ENCODE data around the gene TTLL11. TPM values are rescaled to one million over a fixed set of nuclear protein-coding genes. Genes with fewer than 3 reads are reported as not detected.
"Not testable (repeated sequence)": the region's sequence is repeated elsewhere in the genome, so short reads cannot be mapped to it uniquely, and the experiment has no call there.

The TTLL11 gene
- polyA plus RNA-seq, 1 of the 3 experiments (the other 2 are of a cell fraction): 6.8 TPM

DNA sequence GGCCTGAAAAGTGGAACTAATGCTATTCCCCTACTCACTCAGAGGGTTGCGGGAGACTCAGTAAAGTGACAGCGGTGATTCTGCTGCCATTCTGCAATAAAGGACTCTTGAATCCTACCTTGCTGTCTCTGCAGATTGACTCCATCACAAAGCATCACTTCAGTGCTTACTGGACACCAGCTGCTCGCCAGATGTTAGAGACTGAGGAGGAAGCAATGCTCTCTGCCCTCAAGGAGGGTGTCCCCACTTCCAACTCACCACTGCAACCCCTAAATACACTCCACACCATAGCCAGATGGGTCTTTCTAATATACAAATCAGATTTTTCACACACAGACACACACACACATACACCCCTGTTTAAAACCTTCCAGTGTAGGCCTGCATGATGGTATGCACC, 21.4 kb downstream of the TTLL11 start:
- Histone ChIP-seq H3K27ac (ENCODE audit: low read depth in 2 of 2, low read length in 1 of 2) (no peak overlapping the region), H4K20me1 (ENCODE audit: insufficient read depth) (no peaks in the 10 kb centered on the region), H3K4me3 (ENCODE audit: low read depth in 2 of 2, low read length in 1 of 2) (no peak overlapping the region), H2AFZ (ENCODE audit: low read depth) (no peak overlapping the region), H3K4me2 (no peak overlapping the region), H3K79me2 (ENCODE audit: insufficient read depth) (no peaks in the 10 kb centered on the region), H3K36me3 (replicated peaks in 1 of 2; ENCODE audit: control insufficient read depth in 1 of 2, insufficient read depth in 2 of 2, low read length in 1 of 2) (peaks cover 0 to 3% of the 10 kb centered on the region in 2 experiments), H3K27me3 (ENCODE audit: insufficient read depth) (no peaks in the 10 kb centered on the region), H3F3A (replicated peaks; ENCODE audit: insufficient read depth) (no peaks in the 10 kb centered on the region), H3K9me3 (peaks cover 4% of the 10 kb centered on the region; the same call in 1 of the 2 replicates), H3K9ac (no peak overlapping the region), H3K9me2 (no peaks in the 10 kb centered on the region), H3K4me1 (ENCODE audit: control insufficient read depth in 1 of 2, insufficient read depth in 2 of 2, low read depth in 1 of 2, low read length in 1 of 2) (no peaks in the 10 kb centered on the region; a peak in 1 of 4 replicates)
- ChIA-PET POLR2A (interaction anchor here (0.6 kb wide), 1 partner anchor 280 kb away, joined by 7 read pairs; no protein-coding TSS in a partner anchor), CTCF (interaction anchor here (1.5 to 2.3 kb wide), 2 partner anchors 27 to 44 kb away, joined by 3 to 8 read pairs; no protein-coding TSS in a partner anchor)
- peak; percentile 27 for DNase-seq
- WGBS (ENCODE audit: low lambda C conversion rate): 100% methylated on average over 2 of the region's 3 CpGs
- TF ChIP-seq MEF2A (IDR thresholded peaks at IDR 0.05; ENCODE audit: borderline replicate concordance, low read depth) (no peak), GATA2 (CRISPR knock-in tag; IDR thresholded peaks at IDR 0.05) (no peak), TEAD4 (IDR thresholded peaks at IDR 0.05; ENCODE audit: borderline replicate concordance, insufficient read depth) (no peak), JUND (IDR thresholded peaks at IDR 0.05) (no peak), SIN3A (IDR thresholded peaks at IDR 0.05; ENCODE audit: borderline replicate concordance, low read depth, low read length) (no peak)

DNA sequence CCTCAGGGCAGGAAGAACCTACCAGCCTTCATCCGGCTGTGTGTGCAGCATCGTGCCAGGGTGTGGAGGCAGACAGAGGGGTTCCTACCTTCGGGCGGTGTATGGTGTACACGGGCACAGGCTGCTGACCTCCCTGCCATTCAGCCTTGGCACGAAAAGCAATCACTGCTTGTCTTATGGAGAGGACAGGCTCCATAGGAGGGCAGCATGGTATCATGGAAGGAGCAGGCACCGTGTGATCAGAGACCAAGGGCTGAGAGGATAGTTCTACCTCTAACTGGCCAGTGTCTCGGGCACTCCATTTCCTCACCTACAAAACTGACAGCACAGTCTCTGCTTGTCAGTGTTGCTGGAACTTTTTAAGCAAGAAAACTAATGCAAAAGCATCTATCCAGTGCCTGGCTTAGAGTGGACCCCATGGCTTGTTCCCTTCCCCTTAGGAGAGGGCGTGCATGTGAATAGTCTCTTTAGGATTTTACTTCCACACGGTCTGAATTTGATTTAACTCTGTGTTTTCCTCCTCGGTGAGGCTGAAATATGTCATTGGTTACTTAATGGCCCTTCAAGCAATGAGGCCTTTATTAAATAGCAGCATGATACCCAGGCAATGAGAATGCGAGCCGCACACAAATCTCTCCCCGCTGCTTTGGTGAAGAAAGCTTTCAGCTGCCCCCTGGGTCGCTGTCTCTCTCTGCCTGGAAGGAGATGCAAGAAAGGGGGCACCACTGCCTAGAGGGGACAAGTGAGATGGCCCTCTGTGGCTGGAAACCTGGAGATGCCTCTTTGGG, 22.2 kb downstream of the TTLL11 start:
- no peak for DNase-seq

DNA sequence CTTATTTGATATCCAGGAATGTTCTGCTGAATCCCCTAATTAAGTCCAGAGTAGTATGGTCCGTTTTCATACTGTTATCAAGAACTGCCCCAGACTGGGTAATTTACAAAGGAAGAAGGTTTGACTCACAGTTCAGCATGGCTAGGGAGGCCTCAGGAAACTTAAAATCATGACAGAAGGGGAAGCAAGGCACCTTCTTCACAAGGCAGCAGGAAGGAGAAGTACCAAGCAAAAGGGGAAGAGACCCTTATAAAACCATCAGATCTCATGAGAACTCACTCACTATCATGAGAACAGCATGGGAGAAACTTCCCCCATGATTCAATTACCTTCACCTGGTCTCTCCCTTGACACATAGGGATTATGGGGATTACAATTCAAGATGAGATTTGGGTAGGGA, 26.4 kb downstream of the TTLL11 start:
- H3K9me3 ChIP-seq; H3K4me2 ChIP-seq; H3K4me1 ChIP-seq (ENCODE audit: control insufficient read depth in 1 of 2, insufficient read depth in 2 of 2, low read depth in 1 of 2, low read length in 1 of 2); H3K27me3 ChIP-seq (ENCODE audit: insufficient read depth); H3K9me2 ChIP-seq; H3K79me2 ChIP-seq (ENCODE audit: insufficient read depth); H4K20me1 ChIP-seq (ENCODE audit: insufficient read depth); H2AFZ ChIP-seq (ENCODE audit: low read depth); H3F3A ChIP-seq (replicated peaks; ENCODE audit: insufficient read depth); H3K27ac ChIP-seq (ENCODE audit: low read depth in 2 of 2, low read length in 1 of 2); H3K9ac ChIP-seq; H3K4me3 ChIP-seq (ENCODE audit: low read depth in 2 of 2, low read length in 1 of 2); H3K36me3 ChIP-seq (replicated peaks in 1 of 2; ENCODE audit: control insufficient read depth in 1 of 2, insufficient read depth in 2 of 2, low read length in 1 of 2); POLR2A ChIA-PET; DNase-seq: not testable (repeated sequence)
- WGBS (ENCODE audit: low lambda C conversion rate): 72% methylated on average over 1 of the region's 1 CpG
- CTCF ChIA-PET: interaction anchor here (1.0 to 1.1 kb wide), 2 partner anchors 12 to 445 kb away, joined by 3 read pairs; no protein-coding TSS in a partner anchor

More for the DNA sequence above, 22.2 kb downstream of the TTLL11 start:
- no peaks in the 10 kb centered on the region for H3K9me2 ChIP-seq
- H3K4me2 ChIP-seq: no peak overlapping the region
- ChIA-PET POLR2A (interaction anchor here (0.6 kb wide), 1 partner anchor 281 kb away, joined by 7 read pairs; no protein-coding TSS in a partner anchor), CTCF (interaction anchor here (1.5 to 2.3 kb wide), 2 partner anchors 28 to 43 kb away, joined by 3 to 8 read pairs; no protein-coding TSS in a partner anchor)
- WGBS (ENCODE audit: low lambda C conversion rate): 86% methylated on average over 12 of the region's 15 CpGs
- H4K20me1 ChIP-seq (ENCODE audit: insufficient read depth): no peaks in the 10 kb centered on the region
- H3K9me3 ChIP-seq: no peaks in the 10 kb centered on the region
- TF ChIP-seq NFIC (IDR thresholded peaks at IDR 0.05; ENCODE audit: borderline replicate concordance): no peak
- TF ChIP-seq RAD21 (IDR thresholded peaks at IDR 0.05; ENCODE audit: low read length): peak; percentile 9; the same call in 1 of the 2 replicates
- H3K27me3 ChIP-seq (ENCODE audit: insufficient read depth): no peaks in the 10 kb centered on the region
- no peak overlapping the region for H3K4me3 ChIP-seq (ENCODE audit: low read depth in 2 of 2, low read length in 1 of 2)
- H2AFZ ChIP-seq (ENCODE audit: low read depth): no peak overlapping the region
- H3K4me1 ChIP-seq (ENCODE audit: control insufficient read depth in 1 of 2, insufficient read depth in 2 of 2, low read depth in 1 of 2, low read length in 1 of 2): no peaks in the 10 kb centered on the region; a peak in 1 of 4 replicates
- no peak overlapping the region for H3K9ac ChIP-seq
- H3F3A ChIP-seq (replicated peaks; ENCODE audit: insufficient read depth): no peaks in the 10 kb centered on the region
- H3K79me2 ChIP-seq (ENCODE audit: insufficient read depth): no peaks in the 10 kb centered on the region
- no peaks in the 10 kb centered on the region for H3K36me3 ChIP-seq (replicated peaks in 1 of 2; ENCODE audit: control insufficient read depth in 1 of 2, insufficient read depth in 2 of 2, low read length in 1 of 2)
- no peak overlapping the region for H3K27ac ChIP-seq (ENCODE audit: low read depth in 2 of 2, low read length in 1 of 2)

All from SK-N-SH (cell line).